HuH-7.5 (cell line): ENCODE results near the gene HMOX2.
A peak's percentile ranks its signal among the peaks of the same experiment; 100 is the strongest.

ENCODE experiments used
- DNase-seq: peaks from one replicate; pipeline ENCODE4 v3.0.0; 2011; ENCODE audit warnings: low spot score

HMOX2 gene

GRCh38 chr16:4505356-4506147 is 29.4 kb downstream of the HMOX2 start:
- DNase-seq, result no peak

- peak; percentile 41 for DNase-seq
Observed at GRCh38 chr16:4506450-4506849, 30.3 kb downstream of the HMOX2 start.

GRCh38 chr16:4507588-4508345 is 31.6 kb downstream of the HMOX2 start:
- DNase-seq, result no peak

- no peak for DNase-seq
Observed at GRCh38 chr16:4508806-4509205, 32.6 kb downstream of the HMOX2 start.

- DNase-seq, result no peak
Observed at GRCh38 chr16:4509420-4509819, 33.2 kb downstream of the HMOX2 start.

GRCh38 chr16:4510131-4510530 is 33.9 kb downstream of the HMOX2 start:
- DNase-seq, result no peak

- DNase-seq, result no peak
Observed at GRCh38 chr16:4510747-4511426, 34.7 kb downstream of the HMOX2 start.

- peak; percentile 66 for DNase-seq
Observed at GRCh38 chr16:4511441-4512082, 35.4 kb downstream of the HMOX2 start.

GRCh38 chr16:4512473-4512872 is 36.3 kb downstream of the HMOX2 start:
- no peak for DNase-seq

GRCh38 chr16:4513086-4513860 is 37.1 kb downstream of the HMOX2 start:
- DNase-seq, result no peak

GRCh38 chr16:4513881-4514280 is 37.7 kb downstream of the HMOX2 start:
- no peak for DNase-seq

- DNase-seq, result no peak
Observed at GRCh38 chr16:4514606-4515005, 38.4 kb downstream of the HMOX2 start.

- DNase-seq, result no peak
Observed at GRCh38 chr16:4515611-4516233, 39.5 kb downstream of the HMOX2 start.

- DNase-seq, result peak; percentile 40
Observed at GRCh38 chr16:4517812-4518680, 41.8 kb downstream of the HMOX2 start.

GRCh38 chr16:4519274-4520058 is 43.3 kb downstream of the HMOX2 start:
- no peak for DNase-seq

GRCh38 chr16:4520913-4521312 is 44.7 kb downstream of the HMOX2 start:
- no peak for DNase-seq

- no peak for DNase-seq
Observed at GRCh38 chr16:4522051-4522581, 45.9 kb downstream of the HMOX2 start.

GRCh38 chr16:4523686-4524085 is 47.5 kb downstream of the HMOX2 start:
- no peak for DNase-seq

- DNase-seq, result no peak
Observed at GRCh38 chr16:4524571-4524970, 48.4 kb downstream of the HMOX2 start.
